Heart left ventricle (tissue), 16 donors: ENCODE data around the gene MATK. TPM values are rescaled to one million over a fixed set of nuclear protein-coding genes. Genes with fewer than 3 reads are reported as not detected.

Experiments
- ATAC-seq, 4 donors: fragments of 200-7000 bp; cut with Tn5 transposase; one replicate each; pipeline ENCODE4 v1.9.1; 2020 to 2022; ENCODE audit warnings: moderate library complexity in 4 of 4, mild to moderate bottlenecking in 3 of 4, moderate number of reproducible peaks in 1 of 4
- DNase-seq, 5 donors: peaks; one replicate each; pipeline ENCODE4 v3.0.0-alpha.2; 2020
- H3K27ac ChIP-seq, 12 donors: fragments of 200-600 bp; sonication (generic) in 4 of 12; one replicate each; pipeline versions ENCODE4 v1.5.0 to v1.8.0; 2016 to 2022; ENCODE audit warnings: mild to moderate bottlenecking in 2 of 12
- H3K27me3 ChIP-seq, 9 donors: fragments of 200-600 bp; sonication (generic) in 2 of 9; one replicate each; pipeline versions ENCODE4 v1.5.1 to v1.8.0; 2016 to 2022; ENCODE audit warnings: mild to moderate bottlenecking in 3 of 9
- H3K36me3 ChIP-seq, 9 donors: fragments of 200-600 bp; sonication (generic) in 2 of 9; one replicate each; pipeline versions ENCODE4 v1.5.0 to v1.8.0; 2018 to 2022; ENCODE audit warnings: mild to moderate bottlenecking in 2 of 9
- H3K4me1 ChIP-seq, 12 donors: fragments of 200-600 bp; sonication (generic) in 4 of 12; one replicate each; pipeline versions ENCODE4 v1.5.0 to v1.8.0; 2016 to 2022; ENCODE audit warnings: mild to moderate bottlenecking in 3 of 12
- H3K4me3 ChIP-seq, 12 donors: fragments of 200-600 bp; sonication (generic) in 4 of 12; one replicate each; pipeline versions ENCODE4 v1.5.0 to v1.8.0; 2017 to 2022; ENCODE audit warnings: mild to moderate bottlenecking in 9 of 12, moderate library complexity in 4 of 12
- H3K9me3 ChIP-seq, 12 donors: fragments of 200-600 bp; sonication (generic) in 4 of 12; one replicate each; pipeline versions ENCODE4 v1.5.0 to v1.8.0; 2016 to 2022; ENCODE audit warnings: mild to moderate bottlenecking in 1 of 12
- POLR2A ChIP-seq, 2 donors: fragments of 450-650 bp; IDR thresholded peaks; one replicate each; pipeline ENCODE4 v1.6.1; 2017; ENCODE audit warnings: antibody characterized with exemption in 2 of 2, mild to moderate bottlenecking in 2 of 2, moderate library complexity in 2 of 2
- WGBS, 4 donors: extraction: QIAGEN DNeasy Blood & Tissue Kit in 2 of 4; methylation state at CpG; one replicate each; pipeline versions ENCODE4 v1.1.5 to v1.1.7; 2013 to 2018; 5-methylcytosine and 5-hydroxymethylcytosine counted together
- intact Hi-C, 10 donors: fragments of 100-400 bp; cut with DNase I; formaldehyde crosslinking; loops; one replicate each; pipeline versions ENCODE4 v1.11.1 to v1.14.2; 2022
- polyA plus RNA-seq, 2 donors: library from polyadenylated mRNA; stranded (reverse); fragments of 200-250 nt; gene quantifications; one replicate each; pipeline ENCODE4 v1.2.3, GENCODE V29; 2013
- total RNA-seq, 9 donors: library from RNA; depleted of rRNA in 2 of 9; stranded (reverse); fragments of >200 nt in 2 of 9; fragmentation: NEBNext Ultra II Directional in 3 of 9; extraction: Animal tissue kit (Norgen Biotek cat#: 25700) in 3 of 9; gene quantifications; one replicate each; pipeline versions ENCODE4 v1.1.0 to v1.2.4, GENCODE V29; 2016 to 2023
- TF ChIP-seq, protein P1 (sequence below), 12 donors: fragments of 200-600 bp; sonication (generic) in 4 of 12; IDR thresholded peaks; one replicate each; pipeline versions ENCODE4 v1.5.0 to v1.8.0; 2018 to 2022; ENCODE audit warnings: antibody characterized with exemption in 12 of 12, mild to moderate bottlenecking in 5 of 12
- donor health status: ischemic (EF 13 %, LVEDD 7.1; RV severe dilation, severe dysfunction).
- donor health status: healthy with polysubstance abuse.
- donor health status: DM: no; HTN: yes; CAD: no.
- donor health status: DM: no; HTN: no; CAD: no.
- donor health status: ischemic (EF 25% LVEDD 6.9; RV normal size, moderate dysfunction).
- donor health status: ischemic (EF 25% LVEDD 5.7; RV mildly dilated, moderate dysfunction).
- donor health status: healthy.
- donor health status: DM: yes; HTN: yes; CAD: no.
- donor health status: ischemic (EF 35%, LVEDD 5.7; RV mildly dilated, moderate dysfunction).
- donor health status: nonischemic (EF 11% LVEDD 7.7; RV severe dilation, severe dysfunction).
- donor health status: DM: yes; HTN: yes; CAD: no.
- donor health status: PGD.
- donor health status: ischemic (EF 29% LVEDD 5.4; RV normal size, mild dysfunction).
- donor health status: nonischemic (EF 23%, LVEDD 6.1; RV moderate dilation, normal function).

Gene MATK
- total and polyA plus RNA-seq, 11 donors = 0.20 to 8.9 (median 0.70) TPM

- intact Hi-C loops = loop anchor here in 1 of 10 donors (10.0 kb wide), 1 partner anchor 151 kb away; no protein-coding TSS in a partner anchor
- Histone ChIP-seq H3K4me3 (no peak overlapping the region), H3K36me3 (peaks cover 0 to 2% (median 0%) of the 10 kb centered on the region in 9 donors), H3K27me3 (no peaks in the 10 kb centered on the region), H3K9me3 (no peaks in the 10 kb centered on the region), H3K27ac (no peak overlapping the region), H3K4me1 (no peaks in the 10 kb centered on the region)
- DNase-seq (no peak), ATAC-seq (no peak)
- TF ChIP-seq, protein P1, sequence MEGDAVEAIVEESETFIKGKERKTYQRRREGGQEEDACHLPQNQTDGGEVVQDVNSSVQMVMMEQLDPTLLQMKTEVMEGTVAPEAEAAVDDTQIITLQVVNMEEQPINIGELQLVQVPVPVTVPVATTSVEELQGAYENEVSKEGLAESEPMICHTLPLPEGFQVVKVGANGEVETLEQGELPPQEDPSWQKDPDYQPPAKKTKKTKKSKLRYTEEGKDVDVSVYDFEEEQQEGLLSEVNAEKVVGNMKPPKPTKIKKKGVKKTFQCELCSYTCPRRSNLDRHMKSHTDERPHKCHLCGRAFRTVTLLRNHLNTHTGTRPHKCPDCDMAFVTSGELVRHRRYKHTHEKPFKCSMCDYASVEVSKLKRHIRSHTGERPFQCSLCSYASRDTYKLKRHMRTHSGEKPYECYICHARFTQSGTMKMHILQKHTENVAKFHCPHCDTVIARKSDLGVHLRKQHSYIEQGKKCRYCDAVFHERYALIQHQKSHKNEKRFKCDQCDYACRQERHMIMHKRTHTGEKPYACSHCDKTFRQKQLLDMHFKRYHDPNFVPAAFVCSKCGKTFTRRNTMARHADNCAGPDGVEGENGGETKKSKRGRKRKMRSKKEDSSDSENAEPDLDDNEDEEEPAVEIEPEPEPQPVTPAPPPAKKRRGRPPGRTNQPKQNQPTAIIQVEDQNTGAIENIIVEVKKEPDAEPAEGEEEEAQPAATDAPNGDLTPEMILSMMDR (IDR thresholded peaks at IDR 0.05) = no peak
- no peak for TF ChIP-seq POLR2A (IDR thresholded peaks at IDR 0.05)
- 79 to 90% (median 86%) methylated on average over 12 of the region's 12 CpGs for WGBS, 4 donors
Observed at GRCh38 chr19:3773814-3774515, 12.2 kb downstream of the MATK start.

DNA sequence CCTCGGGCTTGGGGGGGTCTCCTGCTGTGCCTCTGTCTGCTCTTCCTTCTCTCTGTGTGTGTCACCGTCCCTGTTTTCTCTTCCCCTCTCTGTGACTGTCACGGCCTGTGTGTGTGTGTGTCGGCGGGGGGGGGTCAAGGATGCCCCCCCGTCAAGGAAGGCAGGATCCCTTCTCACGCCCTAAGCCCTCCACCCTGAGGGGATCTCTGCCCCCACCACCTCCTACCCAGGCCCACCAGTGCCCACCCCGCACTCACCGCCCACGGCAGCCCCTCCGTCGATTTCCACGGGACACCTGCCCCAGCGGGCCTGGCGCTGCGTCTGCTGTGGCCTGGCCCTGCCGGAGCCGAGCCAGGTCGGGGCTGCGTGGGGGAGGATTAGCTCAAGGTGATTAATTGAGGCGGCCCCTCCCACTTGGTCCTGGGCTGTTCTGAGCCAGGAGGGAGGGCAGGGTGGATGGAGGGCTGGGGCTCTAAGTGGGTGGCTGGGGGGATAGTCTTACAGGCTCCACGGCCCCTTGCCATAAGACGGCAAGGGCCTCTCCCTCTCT lies 14.2 kb downstream of the MATK start, which contains the start of gene RAX2:
RAX2 (minus strand) TSS at position 323 of the 550 bp plus-strand sequence. CDS start 486 bp downstream, outside the sequence.
- Histone ChIP-seq H3K9me3 (no peaks in the 10 kb centered on the region), H3K36me3 (peaks cover 0 to 21% (median 9%) of the 10 kb centered on the region in 9 donors), H3K4me3 (no peak within 1 kb of the TSS), H3K27ac (no peak within 1 kb of the TSS), H3K4me1 (no peaks in the 10 kb centered on the region), H3K27me3 (no peaks in the 10 kb centered on the region)
- ATAC-seq (no peak), DNase-seq (no peak)
- intact Hi-C loops = loop anchor here in 1 of 10 donors (10.0 kb wide), 1 partner anchor 153 kb away; no protein-coding TSS in a partner anchor
- no peak for TF ChIP-seq POLR2A (IDR thresholded peaks at IDR 0.05)
- TF ChIP-seq, protein P1 (IDR thresholded peaks at IDR 0.05) = no peak
- WGBS, 4 donors = 33 to 54% (median 44%) methylated on average over 18 to 23 of the region's 23 CpGs

- no peak for DNase-seq
- no peaks in the 10 kb centered on the region for H3K27me3 ChIP-seq
- no peaks in the 10 kb centered on the region for H3K4me1 ChIP-seq
- no peak for ATAC-seq
- 80 to 86% (median 81%) methylated on average over 25 to 35 of the region's 35 CpGs for WGBS, 4 donors
- no peaks in the 10 kb centered on the region for H3K9me3 ChIP-seq
- intact Hi-C loops = loop anchor here in 1 of 10 donors (10.0 kb wide), 1 partner anchor 154 kb away; no protein-coding TSS in a partner anchor
- H3K4me3 ChIP-seq = no peak overlapping the region
- H3K27ac ChIP-seq = no peak overlapping the region
- TF ChIP-seq POLR2A (IDR thresholded peaks at IDR 0.05) = no peak
- TF ChIP-seq, protein P1 (IDR thresholded peaks at IDR 0.05) = no peak
- peaks cover 0 to 28% (median 16%) of the 10 kb centered on the region in 9 donors for H3K36me3 ChIP-seq
Observed at GRCh38 chr19:3771000-3771905, 14.9 kb downstream of the MATK start.
